Liver (tissue), 9 donors: ENCODE data around the gene ZNF740. TPM values are rescaled to one million over a fixed set of nuclear protein-coding genes. Genes with fewer than 3 reads are reported as not detected.

ENCODE experiments used
- DNase-seq: peaks from one replicate; pipeline ENCODE4 v3.0.0-alpha.2; 2017; ENCODE audit warnings: low spot score
- H3K27ac ChIP-seq, 2 donors: one replicate each; pipeline ENCODE4 v1.7.0; 2013; ENCODE audit warnings: inconsistent platforms in 2 of 2, low read length in 2 of 2, control low read depth in 1 of 2, low read depth in 1 of 2, mild to moderate bottlenecking in 1 of 2
- H3K27me3 ChIP-seq, 4 donors: one replicate each; pipeline versions ENCODE4 v1.6.1 to v1.7.0; 2013; ENCODE audit warnings: low read length in 3 of 4, inconsistent platforms in 1 of 4, mild to moderate bottlenecking in 1 of 4, moderate library complexity in 1 of 4; ENCODE audit not compliant: control insufficient read depth in 4 of 4, insufficient read depth in 4 of 4
- H3K36me3 ChIP-seq, 4 donors: one replicate each; pipeline versions ENCODE4 v1.6.1 to v1.7.0; 2013; ENCODE audit warnings: low read length in 3 of 4, mild to moderate bottlenecking in 3 of 4, low read depth in 1 of 4, moderate library complexity in 1 of 4; ENCODE audit not compliant: control insufficient read depth in 4 of 4, insufficient read depth in 3 of 4
- H3K4me1 ChIP-seq, 4 donors: one replicate each; pipeline versions ENCODE4 v1.6.1 to v1.7.0; 2013; ENCODE audit warnings: low read length in 3 of 4, mild to moderate bottlenecking in 3 of 4, moderate library complexity in 1 of 4; ENCODE audit not compliant: control insufficient read depth in 4 of 4, insufficient read depth in 4 of 4
- H3K4me3 ChIP-seq, 3 donors: one replicate each; pipeline versions ENCODE4 v1.6.1 to v1.7.0; 2013; ENCODE audit warnings: low read length in 3 of 3, control low read depth in 1 of 3, low read depth in 1 of 3, mild to moderate bottlenecking in 1 of 3
- H3K9ac ChIP-seq, 2 donors: one replicate each; pipeline ENCODE4 v1.7.0; 2013; ENCODE audit warnings: low read length in 2 of 2, mild to moderate bottlenecking in 2 of 2, moderate library complexity in 2 of 2, control low read depth in 1 of 2, low read depth in 1 of 2
- H3K9me3 ChIP-seq, 4 donors: one replicate each; pipeline versions ENCODE4 v1.6.1 to v1.7.0; 2013; ENCODE audit warnings: low read length in 3 of 4; ENCODE audit not compliant: control insufficient read depth in 4 of 4
- EGR1 ChIP-seq, 2 donors: IDR thresholded peaks; 2 replicates each; pipeline ENCODE4 v1.6.1; 2016 to 2018; ENCODE audit warnings: antibody characterized with exemption in 2 of 2, low read depth in 2 of 2
- FOXA1 ChIP-seq: IDR thresholded peaks from 2 replicates; pipeline ENCODE4 v1.6.1; 2016; ENCODE audit warnings: antibody characterized with exemption
- FOXA2 ChIP-seq: IDR thresholded peaks from 2 replicates; pipeline ENCODE4 v1.6.1; 2016; ENCODE audit warnings: antibody characterized with exemption
- GABPA ChIP-seq, 2 donors: IDR thresholded peaks in 1 of 2; conservative IDR thresholded peaks in 1 of 2; 2 replicates each; pipeline ENCODE4 v1.6.1; 2016; ENCODE audit warnings: antibody characterized with exemption in 2 of 2, mild to moderate bottlenecking in 1 of 2, moderate library complexity in 1 of 2
- HNF4A ChIP-seq, 2 donors: conservative IDR thresholded peaks; 2 replicates each; pipeline ENCODE4 v1.6.1; 2016; ENCODE audit warnings: antibody characterized with exemption in 2 of 2, mild to moderate bottlenecking in 2 of 2
- HNF4G ChIP-seq: IDR thresholded peaks from 2 replicates; pipeline ENCODE4 v1.6.1; 2016; ENCODE audit warnings: antibody characterized with exemption
- JUND ChIP-seq, 2 donors: IDR thresholded peaks; 2 replicates each; pipeline ENCODE4 v1.6.1; 2016; ENCODE audit warnings: antibody characterized with exemption in 2 of 2
- NR2F2 ChIP-seq: IDR thresholded peaks from 2 replicates; pipeline ENCODE4 v1.6.1; 2016; ENCODE audit warnings: antibody characterized with exemption
- RAD21 ChIP-seq, 2 donors: IDR thresholded peaks; 2 replicates each; pipeline ENCODE4 v1.6.1; 2016; ENCODE audit warnings: antibody characterized with exemption in 2 of 2, mild to moderate bottlenecking in 2 of 2
- RXRA ChIP-seq, 2 donors: IDR thresholded peaks; 2 replicates each; pipeline ENCODE4 v1.6.1; 2017 to 2018; ENCODE audit warnings: antibody characterized with exemption in 2 of 2, mild to moderate bottlenecking in 1 of 2
- SP1 ChIP-seq: IDR thresholded peaks from 2 replicates; pipeline ENCODE4 v1.6.1; 2018; ENCODE audit warnings: antibody characterized with exemption, mild to moderate bottlenecking
- TAF1 ChIP-seq: conservative IDR thresholded peaks from 2 replicates; pipeline ENCODE4 v1.6.1; 2016; ENCODE audit warnings: antibody characterized with exemption, mild to moderate bottlenecking
- YY1 ChIP-seq: IDR thresholded peaks from 2 replicates; pipeline ENCODE4 v1.6.1; 2016; ENCODE audit warnings: antibody characterized with exemption, mild to moderate bottlenecking
- WGBS: extraction: QIAGEN DNeasy Blood & Tissue Kit; methylation state at CpG from one replicate; pipeline ENCODE4 v1.1.7; 2013; 5-methylcytosine and 5-hydroxymethylcytosine counted together
- polyA plus RNA-seq, 2 donors: library from polyadenylated mRNA; stranded (reverse) in 1 of 2; unstranded in 1 of 2; fragments of 200-250 nt in 1 of 2; fragments of >200 nt in 1 of 2; fragmentation: Nextera tagmentation in 1 of 2; extraction: Ambion mirVana in 1 of 2; gene quantifications; one replicate each; pipeline versions ENCODE4 v1.2.1 to v1.2.3, GENCODE V29; 2013 to 2015
- total RNA-seq, 2 donors: library from RNA; depleted of rRNA; stranded (reverse); fragments of >200 nt; gene quantifications; one replicate each; pipeline ENCODE4 v1.2.3, GENCODE V29; 2014
- TF ChIP-seq, protein P1 (sequence below): IDR thresholded peaks from 2 replicates; pipeline ENCODE4 v1.6.1; 2016; ENCODE audit warnings: antibody characterized with exemption
- TF ChIP-seq, protein P2 (sequence below): IDR thresholded peaks from 2 replicates; pipeline ENCODE4 v1.6.1; 2016; ENCODE audit warnings: antibody characterized with exemption
- TF ChIP-seq, protein P3 (sequence below): fragments of 150-350 bp; IDR thresholded peaks from 2 replicates; pipeline ENCODE4 v1.5.1; 2017; ENCODE audit warnings: improper control_type of control experiment, low read depth, low read length; ENCODE audit not compliant: missing input control
- TF ChIP-seq, protein P4 (sequence below): IDR thresholded peaks from 2 replicates; pipeline ENCODE4 v1.6.1; 2016; ENCODE audit warnings: antibody characterized with exemption, mild to moderate bottlenecking
- donor health status: healthy.
- donor health status: healthy.
- donor health status: healthy.
- donor health status: healthy.
- donor health status: healthy.

The ZNF740 gene
- total and polyA plus RNA-seq, 4 donors: 1.4 to 14.4 (median 6.3) TPM

DNA sequence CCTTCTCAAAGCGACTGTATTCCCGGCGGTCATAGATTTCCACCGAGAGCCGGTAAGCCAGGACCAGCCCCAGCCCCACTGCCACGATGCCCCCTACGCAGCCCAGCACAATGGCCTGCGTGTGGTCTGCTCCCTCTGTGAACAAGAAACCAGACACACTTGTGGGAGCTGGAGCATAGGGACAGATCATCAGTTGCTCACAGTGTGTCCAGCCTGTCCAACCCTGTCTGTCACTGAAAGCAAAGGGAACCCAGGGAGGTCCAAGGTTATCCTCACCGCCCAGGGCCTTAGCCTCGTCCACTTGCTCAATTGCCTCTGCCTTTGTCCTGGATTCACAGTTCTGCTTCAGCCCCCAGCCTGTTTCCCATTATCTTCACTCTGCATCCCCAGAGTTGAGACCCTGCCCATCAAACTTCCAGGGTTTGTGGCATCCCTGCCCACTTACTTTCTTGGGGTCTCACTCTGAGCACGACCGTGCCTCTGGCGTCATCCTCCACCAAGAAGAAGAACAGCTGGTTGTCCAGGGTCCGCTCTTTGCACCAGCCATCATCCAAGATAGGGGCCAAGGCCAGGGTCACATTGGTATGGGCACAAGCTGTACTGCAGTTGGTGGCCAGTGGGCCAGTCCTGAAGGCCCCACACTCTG is 11.5 kb downstream of the ZNF740 start:
- H3K4me1 ChIP-seq: peaks cover 0 to 38% (median 29%) of the 10 kb centered on the region in 4 donors
- peaks cover 2 to 29% (median 23%) of the 10 kb centered on the region in 4 donors for H3K36me3 ChIP-seq
- H3K9me3 ChIP-seq: no peaks in the 10 kb centered on the region
- no peaks in the 10 kb centered on the region for H3K27me3 ChIP-seq
- no peak for DNase-seq
- WGBS: 94% methylated on average over 14 of the region's 14 CpGs
- no peak overlapping the region for H3K27ac ChIP-seq
- no peak overlapping the region for H3K9ac ChIP-seq
- H3K4me3 ChIP-seq: no peak overlapping the region
- TF ChIP-seq HNF4G: no peak
- no peak for TF ChIP-seq NR2F2
- TF ChIP-seq JUND (IDR thresholded peaks at IDR 0.05): no peak
- no peak for TF ChIP-seq HNF4A (conservative IDR thresholded peaks at IDR 0.05)
- TF ChIP-seq, protein P1, sequence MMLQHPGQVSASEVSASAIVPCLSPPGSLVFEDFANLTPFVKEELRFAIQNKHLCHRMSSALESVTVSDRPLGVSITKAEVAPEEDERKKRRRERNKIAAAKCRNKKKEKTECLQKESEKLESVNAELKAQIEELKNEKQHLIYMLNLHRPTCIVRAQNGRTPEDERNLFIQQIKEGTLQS: no peak
- TF ChIP-seq FOXA1: no peak
- TF ChIP-seq, protein P2, sequence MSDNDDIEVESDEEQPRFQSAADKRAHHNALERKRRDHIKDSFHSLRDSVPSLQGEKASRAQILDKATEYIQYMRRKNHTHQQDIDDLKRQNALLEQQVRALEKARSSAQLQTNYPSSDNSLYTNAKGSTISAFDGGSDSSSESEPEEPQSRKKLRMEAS: no peak
- TF ChIP-seq RAD21 (IDR thresholded peaks at IDR 0.05): no peak
- TF ChIP-seq GABPA (IDR thresholded peaks at IDR 0.05 in 1 of 2, conservative IDR thresholded peaks at IDR 0.05 in 1 of 2): no peak
- TF ChIP-seq, protein P3, sequence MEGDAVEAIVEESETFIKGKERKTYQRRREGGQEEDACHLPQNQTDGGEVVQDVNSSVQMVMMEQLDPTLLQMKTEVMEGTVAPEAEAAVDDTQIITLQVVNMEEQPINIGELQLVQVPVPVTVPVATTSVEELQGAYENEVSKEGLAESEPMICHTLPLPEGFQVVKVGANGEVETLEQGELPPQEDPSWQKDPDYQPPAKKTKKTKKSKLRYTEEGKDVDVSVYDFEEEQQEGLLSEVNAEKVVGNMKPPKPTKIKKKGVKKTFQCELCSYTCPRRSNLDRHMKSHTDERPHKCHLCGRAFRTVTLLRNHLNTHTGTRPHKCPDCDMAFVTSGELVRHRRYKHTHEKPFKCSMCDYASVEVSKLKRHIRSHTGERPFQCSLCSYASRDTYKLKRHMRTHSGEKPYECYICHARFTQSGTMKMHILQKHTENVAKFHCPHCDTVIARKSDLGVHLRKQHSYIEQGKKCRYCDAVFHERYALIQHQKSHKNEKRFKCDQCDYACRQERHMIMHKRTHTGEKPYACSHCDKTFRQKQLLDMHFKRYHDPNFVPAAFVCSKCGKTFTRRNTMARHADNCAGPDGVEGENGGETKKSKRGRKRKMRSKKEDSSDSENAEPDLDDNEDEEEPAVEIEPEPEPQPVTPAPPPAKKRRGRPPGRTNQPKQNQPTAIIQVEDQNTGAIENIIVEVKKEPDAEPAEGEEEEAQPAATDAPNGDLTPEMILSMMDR: no peak
- no peak for TF ChIP-seq YY1
- TF ChIP-seq, protein P4, sequence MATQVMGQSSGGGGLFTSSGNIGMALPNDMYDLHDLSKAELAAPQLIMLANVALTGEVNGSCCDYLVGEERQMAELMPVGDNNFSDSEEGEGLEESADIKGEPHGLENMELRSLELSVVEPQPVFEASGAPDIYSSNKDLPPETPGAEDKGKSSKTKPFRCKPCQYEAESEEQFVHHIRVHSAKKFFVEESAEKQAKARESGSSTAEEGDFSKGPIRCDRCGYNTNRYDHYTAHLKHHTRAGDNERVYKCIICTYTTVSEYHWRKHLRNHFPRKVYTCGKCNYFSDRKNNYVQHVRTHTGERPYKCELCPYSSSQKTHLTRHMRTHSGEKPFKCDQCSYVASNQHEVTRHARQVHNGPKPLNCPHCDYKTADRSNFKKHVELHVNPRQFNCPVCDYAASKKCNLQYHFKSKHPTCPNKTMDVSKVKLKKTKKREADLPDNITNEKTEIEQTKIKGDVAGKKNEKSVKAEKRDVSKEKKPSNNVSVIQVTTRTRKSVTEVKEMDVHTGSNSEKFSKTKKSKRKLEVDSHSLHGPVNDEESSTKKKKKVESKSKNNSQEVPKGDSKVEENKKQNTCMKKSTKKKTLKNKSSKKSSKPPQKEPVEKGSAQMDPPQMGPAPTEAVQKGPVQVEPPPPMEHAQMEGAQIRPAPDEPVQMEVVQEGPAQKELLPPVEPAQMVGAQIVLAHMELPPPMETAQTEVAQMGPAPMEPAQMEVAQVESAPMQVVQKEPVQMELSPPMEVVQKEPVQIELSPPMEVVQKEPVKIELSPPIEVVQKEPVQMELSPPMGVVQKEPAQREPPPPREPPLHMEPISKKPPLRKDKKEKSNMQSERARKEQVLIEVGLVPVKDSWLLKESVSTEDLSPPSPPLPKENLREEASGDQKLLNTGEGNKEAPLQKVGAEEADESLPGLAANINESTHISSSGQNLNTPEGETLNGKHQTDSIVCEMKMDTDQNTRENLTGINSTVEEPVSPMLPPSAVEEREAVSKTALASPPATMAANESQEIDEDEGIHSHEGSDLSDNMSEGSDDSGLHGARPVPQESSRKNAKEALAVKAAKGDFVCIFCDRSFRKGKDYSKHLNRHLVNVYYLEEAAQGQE: no peak
- TF ChIP-seq TAF1: no peak

DNA sequence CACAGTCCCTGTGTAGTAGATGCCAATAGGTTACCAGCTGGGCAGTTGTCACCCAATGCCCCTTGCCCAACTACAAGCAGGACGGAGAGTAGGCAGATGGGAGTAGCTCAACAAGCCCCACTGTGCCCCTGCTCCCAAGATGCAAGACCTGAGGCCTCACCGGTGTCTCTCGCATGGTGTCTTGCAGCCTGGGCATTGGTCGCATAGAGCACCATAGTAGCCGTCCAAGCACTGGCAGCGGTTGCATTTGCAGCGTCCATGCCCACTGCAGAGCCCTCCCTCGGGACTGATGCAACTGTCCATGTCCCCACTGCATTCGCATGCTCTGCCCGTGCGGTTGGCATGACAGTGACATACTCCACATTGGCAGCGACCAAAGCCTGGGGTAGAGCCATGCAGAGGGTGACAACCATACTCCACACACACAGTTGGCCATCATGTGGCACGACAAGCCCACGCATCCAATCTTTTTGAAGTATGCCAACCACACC is 12.1 kb downstream of the ZNF740 start:
- no peak for DNase-seq
- Histone ChIP-seq H3K9me3 (no peaks in the 10 kb centered on the region), H3K9ac (no peak overlapping the region), H3K27me3 (no peaks in the 10 kb centered on the region), H3K4me1 (peaks cover 0 to 38% (median 32%) of the 10 kb centered on the region in 4 donors), H3K27ac (no peak overlapping the region), H3K4me3 (no peak overlapping the region), H3K36me3 (peaks cover 2 to 24% (median 18%) of the 10 kb centered on the region in 4 donors)
- 97% methylated on average over 14 of the region's 14 CpGs for WGBS
- no peak for TF ChIP-seq TAF1
- no peak for TF ChIP-seq HNF4A (conservative IDR thresholded peaks at IDR 0.05)
- TF ChIP-seq SP1: no peak
- TF ChIP-seq, protein P3: no peak
- TF ChIP-seq, protein P2: no peak
- TF ChIP-seq JUND (IDR thresholded peaks at IDR 0.05): no peak
- TF ChIP-seq, protein P4: no peak
- no peak for TF ChIP-seq FOXA1
- no peak for TF ChIP-seq YY1
- TF ChIP-seq FOXA2: no peak
- TF ChIP-seq HNF4G: no peak
- no peak for TF ChIP-seq RXRA (IDR thresholded peaks at IDR 0.05)
- TF ChIP-seq NR2F2: no peak
- TF ChIP-seq EGR1 (IDR thresholded peaks at IDR 0.05; ENCODE audit: low read depth in 2 of 2): no peak
